Ascending aorta (tissue), 2 donors: ENCODE results near the gene DLG1. TPM values are rescaled to one million over a fixed set of nuclear protein-coding genes. Genes with fewer than 3 reads are reported as not detected.

Experiments used
- DNase-seq, 2 donors: peaks; one replicate each; pipeline ENCODE4 v3.0.0-alpha.2; 2019; ENCODE audit warnings: low spot score in 2 of 2
- H3K27ac ChIP-seq, 2 donors: fragments of 200-600 bp; sonication (generic); one replicate each; pipeline ENCODE4 v1.5.1; 2016 to 2017; ENCODE audit warnings: mild to moderate bottlenecking in 1 of 2
- H3K27me3 ChIP-seq: fragments of 200-600 bp; sonication (generic); one replicate; pipeline ENCODE4 v1.5.1; 2017
- H3K36me3 ChIP-seq, 2 donors: fragments of 200-600 bp; sonication (generic); one replicate each; pipeline ENCODE4 v1.5.1; 2016
- H3K4me1 ChIP-seq, 2 donors: fragments of 200-600 bp; sonication (generic); one replicate each; pipeline ENCODE4 v1.5.1; 2016 to 2017; ENCODE audit warnings: mild to moderate bottlenecking in 1 of 2
- H3K4me3 ChIP-seq, 2 donors: fragments of 200-600 bp; sonication (generic); one replicate each; pipeline ENCODE4 v1.5.1; 2016 to 2017; ENCODE audit warnings: mild to moderate bottlenecking in 1 of 2
- H3K9me3 ChIP-seq, 2 donors: fragments of 200-600 bp; sonication (generic); one replicate each; pipeline ENCODE4 v1.5.1; 2016
- intact Hi-C: fragments of 100-400 bp; cut with DNase I; formaldehyde crosslinking; loops from one replicate; pipeline ENCODE4 v1.15.1; 2023
- total RNA-seq: library from RNA; depleted of rRNA; stranded (reverse); fragments of >200 nt; gene quantifications from one replicate; pipeline ENCODE4 v1.1.0, GENCODE V29; 2016
- TF ChIP-seq, protein P1 (sequence below), 3 experiments: fragments of 200-600 bp in 2 of 3; fragments of 450-650 bp in 1 of 3; sonication (generic) in 2 of 3; IDR thresholded peaks; one replicate each; pipeline ENCODE4 v1.5.1; 2016 to 2019; ENCODE audit warnings: antibody characterized with exemption in 3 of 3, mild to moderate bottlenecking in 1 of 3, moderate library complexity in 1 of 3

DLG1 gene
- total RNA-seq, 1 donor from 2014 or later: 31.0 TPM

DNA sequence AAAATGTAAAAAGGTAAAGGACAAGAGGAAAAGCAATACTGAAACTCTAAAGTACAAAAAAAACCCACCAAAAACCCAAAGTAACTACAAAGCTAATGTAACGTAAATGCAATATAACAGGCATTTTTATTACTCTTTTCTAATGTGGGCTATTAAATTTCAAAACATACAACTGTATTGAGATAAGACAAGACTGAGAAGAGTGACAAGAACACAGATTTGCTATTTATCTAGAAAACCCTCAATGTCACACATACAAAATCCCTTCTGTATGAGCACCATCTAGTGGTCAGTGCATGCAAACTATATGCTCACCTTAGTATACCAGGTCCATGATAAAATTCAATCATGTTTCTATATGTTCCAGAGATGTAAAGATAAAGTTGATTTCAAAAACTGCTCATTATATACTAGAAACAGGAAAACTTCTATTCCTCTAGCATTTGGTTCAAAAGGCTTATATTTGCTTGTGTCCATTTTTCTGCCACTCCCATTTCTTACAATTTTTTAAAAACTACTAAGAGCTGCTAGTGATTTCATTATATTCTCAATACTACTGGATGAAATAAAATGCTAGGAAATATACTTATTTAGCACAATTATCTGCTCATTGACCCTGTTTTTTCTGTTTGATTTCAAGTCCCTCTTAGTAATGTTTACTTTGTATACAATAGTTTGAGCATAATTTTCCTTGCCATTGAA, 111.4 kb downstream of the DLG1 start:
- Histone ChIP-seq H3K4me1 (no peaks in the 10 kb centered on the region), H3K27ac (no peak overlapping the region), H3K36me3 (no peaks in the 10 kb centered on the region), H3K27me3 (no peaks in the 10 kb centered on the region), H3K4me3 (no peak overlapping the region), H3K9me3 (no peaks in the 10 kb centered on the region)
- TF ChIP-seq, protein P1, sequence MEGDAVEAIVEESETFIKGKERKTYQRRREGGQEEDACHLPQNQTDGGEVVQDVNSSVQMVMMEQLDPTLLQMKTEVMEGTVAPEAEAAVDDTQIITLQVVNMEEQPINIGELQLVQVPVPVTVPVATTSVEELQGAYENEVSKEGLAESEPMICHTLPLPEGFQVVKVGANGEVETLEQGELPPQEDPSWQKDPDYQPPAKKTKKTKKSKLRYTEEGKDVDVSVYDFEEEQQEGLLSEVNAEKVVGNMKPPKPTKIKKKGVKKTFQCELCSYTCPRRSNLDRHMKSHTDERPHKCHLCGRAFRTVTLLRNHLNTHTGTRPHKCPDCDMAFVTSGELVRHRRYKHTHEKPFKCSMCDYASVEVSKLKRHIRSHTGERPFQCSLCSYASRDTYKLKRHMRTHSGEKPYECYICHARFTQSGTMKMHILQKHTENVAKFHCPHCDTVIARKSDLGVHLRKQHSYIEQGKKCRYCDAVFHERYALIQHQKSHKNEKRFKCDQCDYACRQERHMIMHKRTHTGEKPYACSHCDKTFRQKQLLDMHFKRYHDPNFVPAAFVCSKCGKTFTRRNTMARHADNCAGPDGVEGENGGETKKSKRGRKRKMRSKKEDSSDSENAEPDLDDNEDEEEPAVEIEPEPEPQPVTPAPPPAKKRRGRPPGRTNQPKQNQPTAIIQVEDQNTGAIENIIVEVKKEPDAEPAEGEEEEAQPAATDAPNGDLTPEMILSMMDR (IDR thresholded peaks at IDR 0.05): peak; percentile 41 to 72 (median 62)
- DNase-seq: no peak
- intact Hi-C loops: loop anchor here (2.0 kb wide), 2 partner anchors 184 to 208 kb away; no protein-coding TSS in a partner anchor

DNA sequence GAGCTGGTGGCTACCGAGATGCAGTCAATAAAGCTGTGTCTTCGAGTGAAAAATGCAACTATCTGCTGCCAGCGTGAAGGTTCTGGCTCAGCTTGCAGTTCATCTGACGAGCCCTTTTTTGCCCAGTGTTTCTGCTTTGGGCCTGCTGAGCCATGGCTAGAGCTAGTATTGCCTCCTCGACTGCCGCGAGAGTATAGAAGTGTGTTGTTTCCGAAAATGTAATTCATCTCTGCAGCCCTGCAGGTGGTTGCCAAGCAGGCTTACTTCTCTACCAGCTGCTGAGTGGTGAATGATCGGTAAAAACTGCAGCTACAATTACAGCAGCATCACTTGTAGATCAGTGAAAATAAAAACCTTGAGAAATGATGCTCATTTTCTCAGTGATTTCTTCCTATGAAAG, 114.8 kb downstream of the DLG1 start:
- H3K36me3 ChIP-seq: no peaks in the 10 kb centered on the region
- intact Hi-C loops: no loop called here
- no peaks in the 10 kb centered on the region for H3K9me3 ChIP-seq
- no peak for DNase-seq
- TF ChIP-seq, protein P1 (IDR thresholded peaks at IDR 0.05): no peak
- no peaks in the 10 kb centered on the region for H3K27me3 ChIP-seq
- H3K4me3 ChIP-seq: no peak overlapping the region
- no peaks in the 10 kb centered on the region for H3K4me1 ChIP-seq
- H3K27ac ChIP-seq: no peak overlapping the region

DNA sequence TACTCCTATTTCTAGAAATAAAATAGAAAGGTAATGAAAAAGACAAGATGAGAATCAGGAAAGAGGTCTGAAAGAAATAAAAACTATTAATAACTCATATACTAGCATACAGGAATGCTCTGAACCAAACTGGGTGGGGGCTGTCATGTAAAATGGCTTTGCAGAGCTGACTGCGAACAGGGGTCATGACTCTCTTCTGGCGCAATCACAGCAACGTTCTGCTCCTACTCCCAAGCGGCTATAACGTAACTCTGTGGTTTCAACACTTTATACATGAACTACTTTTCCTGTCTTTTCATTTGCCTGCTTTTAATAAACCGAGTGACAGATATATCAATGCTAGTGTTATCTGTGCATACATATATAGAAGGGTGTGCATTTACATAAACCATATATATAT, 116.7 kb downstream of the DLG1 start:
- Histone ChIP-seq H3K27ac (no peak overlapping the region), H3K9me3 (no peaks in the 10 kb centered on the region), H3K4me1 (no peaks in the 10 kb centered on the region), H3K4me3 (no peak overlapping the region), H3K36me3 (no peaks in the 10 kb centered on the region), H3K27me3 (no peaks in the 10 kb centered on the region)
- intact Hi-C loops: no loop called here
- TF ChIP-seq, protein P1 (IDR thresholded peaks at IDR 0.05): no peak
- DNase-seq: peak in 1 of 2 donors; percentile 63

DNA sequence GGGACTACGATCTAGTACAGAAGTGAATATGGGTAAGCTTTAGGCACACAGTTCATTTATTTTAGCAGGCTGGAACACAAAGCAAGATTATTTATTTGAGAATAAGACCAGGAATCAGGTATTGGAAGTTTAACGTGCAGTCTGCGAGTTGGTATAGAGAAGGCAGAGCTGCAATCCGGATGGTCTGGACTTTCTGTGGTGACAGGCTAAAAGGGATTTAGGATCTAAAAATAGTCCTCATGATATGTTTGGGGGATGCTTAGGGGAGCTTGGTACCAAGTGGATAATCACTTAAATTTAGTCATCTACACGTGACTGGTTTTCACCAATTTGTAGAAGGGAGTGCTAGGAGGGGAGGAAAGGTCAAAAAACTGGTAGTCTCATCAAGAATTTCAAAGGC, 119.4 kb downstream of the DLG1 start:
- H3K4me1 ChIP-seq: no peaks in the 10 kb centered on the region
- H3K9me3 ChIP-seq: no peaks in the 10 kb centered on the region
- H3K4me3 ChIP-seq: no peak overlapping the region
- DNase-seq: no peak
- H3K36me3 ChIP-seq: no peaks in the 10 kb centered on the region
- TF ChIP-seq, protein P1 (IDR thresholded peaks at IDR 0.05): no peak
- intact Hi-C loops: no loop called here
- no peak overlapping the region for H3K27ac ChIP-seq
- no peaks in the 10 kb centered on the region for H3K27me3 ChIP-seq

DNA sequence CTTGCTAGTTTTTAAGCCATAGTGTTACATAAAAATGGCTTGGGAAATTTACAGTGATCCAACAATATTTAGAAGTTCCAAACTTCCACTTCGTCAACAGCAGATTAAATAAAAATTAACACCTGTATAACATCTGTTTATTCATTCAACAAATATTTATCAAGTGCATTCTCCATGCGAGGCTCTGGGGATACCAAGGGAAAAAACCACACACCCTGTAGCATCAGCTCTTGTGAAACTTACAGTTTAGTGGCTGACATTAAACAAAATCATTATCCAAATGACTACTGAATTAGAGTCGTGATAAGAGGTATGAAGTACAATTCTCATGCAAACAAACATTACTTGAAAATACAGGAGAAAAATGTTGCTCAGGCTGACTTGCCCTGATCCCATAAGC, 122.9 kb downstream of the DLG1 start:
- no peaks in the 10 kb centered on the region for H3K4me1 ChIP-seq
- H3K4me3 ChIP-seq: no peak overlapping the region
- intact Hi-C loops: no loop called here
- DNase-seq: no peak
- no peaks in the 10 kb centered on the region for H3K36me3 ChIP-seq
- TF ChIP-seq, protein P1 (IDR thresholded peaks at IDR 0.05): no peak
- no peaks in the 10 kb centered on the region for H3K27me3 ChIP-seq
- no peak overlapping the region for H3K27ac ChIP-seq
- no peaks in the 10 kb centered on the region for H3K9me3 ChIP-seq
